Activated T-helper 1 cell treated with anti-CD3 and anti-CD28 coated beads, Interleukin-12 subunit alpha, Interleukin-12 subunit beta, Interleukin-2, Interleukin-4 antibody, amounts not matched to agents 30 ng/mL and 10 ng/mL and 1 ng/mL, durations not matched to agents 14 hours and 24 hours and 36 hours (primary cell): ENCODE measurements around the gene ANKRD29. TPM values are rescaled to one million over a fixed set of nuclear protein-coding genes. Genes with fewer than 3 reads are reported as not detected.
A peak's percentile ranks its signal among the peaks of the same experiment; 100 is the strongest.

Experiments
- DNase-seq: peaks from one replicate; pipeline ENCODE4 v3.0.0; 2021; ENCODE audit warnings: low spot score
- H3K27ac Mint-ChIP-seq: one replicate; pipeline ENCODE4 v1.8.0; 2021; ENCODE audit warnings: mild to moderate bottlenecking, mixed read lengths
- H3K27me3 Mint-ChIP-seq: one replicate; pipeline ENCODE4 v1.8.0; 2022; ENCODE audit warnings: mild to moderate bottlenecking, moderate library complexity, mixed read lengths; ENCODE audit not compliant: insufficient read depth
- H3K36me3 Mint-ChIP-seq: one replicate; pipeline ENCODE4 v1.8.0; 2021; ENCODE audit warnings: low read depth, mixed read lengths
- H3K4me1 Mint-ChIP-seq: one replicate; pipeline ENCODE4 v1.8.0; 2021; ENCODE audit warnings: low read depth, mixed read lengths
- H3K4me3 Mint-ChIP-seq: one replicate; pipeline ENCODE4 v1.8.0; 2021; ENCODE audit warnings: mild to moderate bottlenecking, moderate library complexity, mixed read lengths
- H3K9me3 Mint-ChIP-seq: one replicate; pipeline ENCODE4 v1.8.0; 2021; ENCODE audit warnings: mixed read lengths
- intact Hi-C: fragments of 100-400 bp; cut with micrococcal nuclease; formaldehyde crosslinking; loops from one replicate; pipeline ENCODE4 v1.15.1; 2024
- total RNA-seq: library from RNA; stranded (reverse); gene quantifications from 2 replicates; pipeline ENCODE4 v1.2.3, GENCODE V29; 2022

Gene ANKRD29, protein sequence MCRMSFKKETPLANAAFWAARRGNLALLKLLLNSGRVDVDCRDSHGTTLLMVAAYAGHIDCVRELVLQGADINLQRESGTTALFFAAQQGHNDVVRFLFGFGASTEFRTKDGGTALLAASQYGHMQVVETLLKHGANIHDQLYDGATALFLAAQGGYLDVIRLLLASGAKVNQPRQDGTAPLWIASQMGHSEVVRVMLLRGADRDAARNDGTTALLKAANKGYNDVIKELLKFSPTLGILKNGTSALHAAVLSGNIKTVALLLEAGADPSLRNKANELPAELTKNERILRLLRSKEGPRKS
- not detected in 2 replicates for total RNA-seq

- peak within 1 kb of the TSS; percentile 54 for H3K27ac Mint-ChIP-seq
- peak; percentile 58 for DNase-seq
- peak within 1 kb of the TSS; percentile 84 for H3K4me3 Mint-ChIP-seq
- peaks cover 24% of the 10 kb centered on the region for H3K4me1 Mint-ChIP-seq
- intact Hi-C loops = no loop called here
- peaks cover 4% of the 10 kb centered on the region for H3K36me3 Mint-ChIP-seq
- no peaks in the 10 kb centered on the region for H3K9me3 Mint-ChIP-seq
- peaks cover 74% of the 10 kb centered on the region for H3K27me3 Mint-ChIP-seq
These were observed at the start of gene ANKRD29 for GRCh38 chr18:23662309-23663263. TSS of gene ANKRD29 (minus strand) at chr18:23662911. CDS start at chr18:23662730, 181 bp downstream.

- H3K9me3 Mint-ChIP-seq = peaks cover 16% of the 10 kb centered on the region
- H3K36me3 Mint-ChIP-seq = no peaks in the 10 kb centered on the region
- intact Hi-C loops = no loop called here
- peaks cover 13% of the 10 kb centered on the region for H3K4me1 Mint-ChIP-seq
- DNase-seq = no peak
- no peak overlapping the region for H3K27ac Mint-ChIP-seq
- H3K4me3 Mint-ChIP-seq = no peak overlapping the region
- H3K27me3 Mint-ChIP-seq = peaks cover 16% of the 10 kb centered on the region
These were observed 49.7 kb upstream of the ANKRD29 start for GRCh38 chr18:23712445-23712844.

GRCh38 chr18:23711426-23711825, 48.7 kb upstream of the ANKRD29 start:
- Mint-ChIP-seq H3K4me3 (no peak overlapping the region), H3K27me3 (peaks cover 14% of the 10 kb centered on the region), H3K27ac (no peak overlapping the region), H3K9me3 (peaks cover 20% of the 10 kb centered on the region), H3K36me3 (no peaks in the 10 kb centered on the region), H3K4me1 (peaks cover 13% of the 10 kb centered on the region)
- DNase-seq = no peak
- intact Hi-C loops = no loop called here

DNA sequence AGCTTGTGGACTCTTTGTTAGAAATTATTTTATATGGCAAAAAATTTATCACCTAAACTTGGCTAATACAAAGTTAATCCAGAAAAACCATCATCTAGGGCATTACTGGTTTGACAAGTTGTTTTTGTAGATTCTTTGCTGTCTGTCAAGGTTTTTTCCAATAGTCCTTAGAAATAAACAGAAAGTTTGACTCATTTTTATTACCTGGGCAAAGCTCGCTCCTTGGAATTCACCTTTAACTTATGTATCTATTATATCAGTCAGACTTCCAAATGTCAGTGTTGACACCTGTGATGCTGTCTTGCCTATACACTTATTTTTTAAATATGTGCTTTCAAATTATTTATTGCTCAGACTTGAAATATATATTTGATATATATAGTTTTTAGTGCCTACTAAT, 48.2 kb upstream of the ANKRD29 start:
- Mint-ChIP-seq H3K4me1 (peaks cover 13% of the 10 kb centered on the region), H3K9me3 (peaks cover 20% of the 10 kb centered on the region), H3K36me3 (no peaks in the 10 kb centered on the region), H3K4me3 (no peak overlapping the region), H3K27ac (no peak overlapping the region), H3K27me3 (peaks cover 15% of the 10 kb centered on the region)
- DNase-seq = no peak
- intact Hi-C loops = no loop called here

GRCh38 chr18:23710068-23710527, 47.4 kb upstream of the ANKRD29 start:
- H3K27me3 Mint-ChIP-seq = peaks cover 19% of the 10 kb centered on the region
- intact Hi-C loops = no loop called here
- peaks cover 20% of the 10 kb centered on the region for H3K9me3 Mint-ChIP-seq
- no peak overlapping the region for H3K27ac Mint-ChIP-seq
- DNase-seq = no peak
- H3K4me1 Mint-ChIP-seq = peaks cover 13% of the 10 kb centered on the region
- no peak overlapping the region for H3K4me3 Mint-ChIP-seq
- no peaks in the 10 kb centered on the region for H3K36me3 Mint-ChIP-seq

DNA sequence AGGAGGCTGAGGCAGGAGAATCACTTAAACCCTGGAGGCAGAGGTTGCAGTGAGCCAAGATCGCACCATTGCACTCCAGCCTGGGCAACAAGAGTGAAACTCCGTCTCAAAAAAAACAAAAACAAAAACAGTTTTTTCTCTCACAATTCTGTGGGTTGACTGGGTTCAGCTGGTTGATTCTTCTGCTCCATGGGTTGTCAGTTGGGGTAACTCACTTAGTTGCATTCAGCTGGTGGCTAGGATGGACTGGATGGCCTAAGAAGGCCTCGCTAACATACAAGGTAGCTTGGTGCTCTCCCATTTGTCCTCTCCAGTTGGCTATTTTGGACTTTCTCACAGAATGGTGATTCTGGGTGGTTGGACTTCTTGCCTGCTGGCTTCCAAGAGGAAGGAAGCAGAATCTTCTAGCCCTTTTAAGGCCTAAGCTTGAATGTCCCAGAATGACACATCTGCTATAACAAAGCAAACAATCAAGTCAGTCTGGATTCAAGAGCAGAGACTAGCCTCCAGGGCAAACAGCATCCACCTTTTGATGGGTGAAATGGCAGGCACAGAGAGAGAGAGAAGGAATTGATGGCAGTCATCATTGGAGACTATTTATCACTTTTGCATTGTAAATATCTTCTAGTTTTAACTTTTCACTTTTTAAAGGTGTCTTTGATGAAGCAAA, 44.4 kb upstream of the ANKRD29 start:
- Mint-ChIP-seq H3K27me3 (peaks cover 22% of the 10 kb centered on the region), H3K4me3 (no peak overlapping the region), H3K4me1 (peaks cover under 1% of the 10 kb centered on the region), H3K27ac (no peak overlapping the region), H3K36me3 (no peaks in the 10 kb centered on the region), H3K9me3 (peaks cover 16% of the 10 kb centered on the region)
- intact Hi-C loops = no loop called here
- no peak for DNase-seq

DNA sequence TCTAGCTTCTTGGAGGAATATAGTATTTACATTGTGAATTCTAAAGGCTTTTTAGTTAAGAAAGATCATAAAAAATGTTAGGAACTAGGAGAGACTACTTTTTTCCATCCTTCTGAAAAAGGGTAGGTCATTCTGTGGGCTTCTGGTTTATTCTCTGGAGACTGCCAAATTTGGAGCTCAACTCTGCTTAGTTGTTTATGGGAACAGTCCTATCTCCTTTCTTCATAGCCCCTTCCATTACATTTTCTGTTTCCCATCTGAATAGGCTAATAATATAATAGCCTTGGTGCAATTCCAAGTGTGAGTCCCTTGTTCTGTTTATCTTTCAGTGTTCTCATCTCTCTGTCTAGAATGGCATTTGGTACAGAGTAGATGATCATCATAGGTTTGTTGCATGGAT, 42.1 kb upstream of the ANKRD29 start:
- DNase-seq = no peak
- Mint-ChIP-seq H3K36me3 (no peaks in the 10 kb centered on the region), H3K4me1 (no peaks in the 10 kb centered on the region), H3K4me3 (no peak overlapping the region), H3K27ac (no peak overlapping the region), H3K27me3 (peaks cover 34% of the 10 kb centered on the region), H3K9me3 (peaks cover 15% of the 10 kb centered on the region)
- intact Hi-C loops = no loop called here

- H3K27ac Mint-ChIP-seq = no peak overlapping the region
- intact Hi-C loops = loop anchor here (1.0 to 2.0 kb wide), 3 partner anchors 82 to 205 kb away; no protein-coding TSS in a partner anchor
- H3K9me3 Mint-ChIP-seq = peaks cover 10% of the 10 kb centered on the region
- H3K36me3 Mint-ChIP-seq = no peaks in the 10 kb centered on the region
- no peak for DNase-seq
- H3K4me3 Mint-ChIP-seq = no peak overlapping the region
- no peaks in the 10 kb centered on the region for H3K4me1 Mint-ChIP-seq
- peaks cover 31% of the 10 kb centered on the region for H3K27me3 Mint-ChIP-seq
These were observed 41.3 kb upstream of the ANKRD29 start for GRCh38 chr18:23703987-23704384.

DNA sequence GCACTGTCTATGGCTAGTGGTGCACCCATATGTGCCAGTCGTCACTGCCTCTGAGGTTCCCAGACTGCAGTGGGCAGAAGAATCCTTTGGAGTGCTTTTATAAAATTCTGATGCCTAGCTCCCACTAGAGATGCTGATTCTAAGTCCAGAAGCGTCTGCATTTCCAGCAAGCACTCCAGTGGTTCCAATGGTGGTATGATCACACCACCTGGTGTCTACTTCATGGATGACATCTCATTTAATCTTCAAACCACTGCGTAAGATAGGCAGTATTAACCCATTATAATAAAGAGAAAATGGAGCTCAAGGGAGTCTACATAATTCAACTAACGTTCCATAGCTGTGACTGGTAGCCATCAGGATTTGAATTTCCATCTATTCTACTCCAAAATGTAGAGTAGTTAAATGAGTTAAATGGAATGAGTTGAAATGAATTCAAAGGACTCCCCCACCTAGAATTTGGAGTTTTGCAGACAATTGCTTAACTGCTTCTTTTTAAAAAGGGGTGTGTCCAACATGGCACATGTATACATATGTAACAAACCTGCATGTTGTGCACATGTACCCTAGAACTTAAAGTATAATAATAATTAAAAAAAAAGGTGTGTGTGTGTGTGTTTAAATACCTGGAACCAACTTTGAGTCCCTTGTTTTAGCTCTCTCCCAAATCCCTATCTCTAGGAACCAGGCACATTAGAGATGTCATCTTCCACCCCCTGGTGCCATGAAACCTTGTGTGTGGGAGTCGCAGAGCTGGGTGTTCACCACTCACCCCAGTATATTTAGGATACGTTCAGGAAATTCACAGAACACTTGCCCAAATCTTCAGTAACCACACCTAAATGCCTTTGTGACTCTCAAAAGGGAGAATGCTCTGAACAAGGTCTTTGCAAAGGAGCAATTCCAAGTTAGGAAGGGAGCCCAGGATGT, 40.6 kb upstream of the ANKRD29 start:
- intact Hi-C loops = loop anchor here (1.0 to 2.0 kb wide), 3 partner anchors 81 to 205 kb away; no protein-coding TSS in a partner anchor
- Mint-ChIP-seq H3K27me3 (peaks cover 31% of the 10 kb centered on the region), H3K36me3 (no peaks in the 10 kb centered on the region)

GRCh38 chr18:23702606-23703005, 39.9 kb upstream of the ANKRD29 start:
- Mint-ChIP-seq H3K27ac (peak overlapping the region; percentile 19), H3K4me3 (no peak overlapping the region), H3K27me3 (peaks cover 26% of the 10 kb centered on the region), H3K4me1 (no peaks in the 10 kb centered on the region), H3K9me3 (peaks cover 4% of the 10 kb centered on the region), H3K36me3 (no peaks in the 10 kb centered on the region)
- intact Hi-C loops = loop anchor here (1.0 to 2.0 kb wide), 3 partner anchors 80 to 204 kb away; no protein-coding TSS in a partner anchor
- no peak for DNase-seq

More for the DNA sequence above, 40.6 kb upstream of the ANKRD29 start:
- Mint-ChIP-seq H3K27ac (no peak overlapping the region), H3K9me3 (peaks cover 10% of the 10 kb centered on the region), H3K4me1 (no peaks in the 10 kb centered on the region), H3K4me3 (no peak overlapping the region)
- DNase-seq = no peak

GRCh38 chr18:23701544-23702064, 38.9 kb upstream of the ANKRD29 start:
- Mint-ChIP-seq H3K27ac (no peak overlapping the region), H3K9me3 (no peaks in the 10 kb centered on the region), H3K27me3 (peaks cover 26% of the 10 kb centered on the region), H3K4me3 (no peak overlapping the region), H3K36me3 (no peaks in the 10 kb centered on the region), H3K4me1 (no peaks in the 10 kb centered on the region)
- intact Hi-C loops = loop anchor here (2.0 kb wide), 1 partner anchor 203 kb away; no protein-coding TSS in a partner anchor
- DNase-seq = no peak
